Measurements from ENCODE around the gene BAIAP2L2. TPM values are rescaled to one million over a fixed set of nuclear protein-coding genes. Genes with fewer than 3 reads are reported as not detected.

BAIAP2L2 gene
- total and polyA plus RNA-seq, 2 experiments from 2014 or later = 3.9 to 5.6 TPM

- DNase-seq (ENCODE audit: low spot score) (no peak), ATAC-seq (no peak)
- H3K36me3 ChIP-seq (ENCODE audit: insufficient read depth) = no peaks in the 10 kb centered on the region
- no peaks in the 10 kb centered on the region for H3K27me3 ChIP-seq (ENCODE audit: insufficient read depth)
- Mint-ChIP-seq H3K9me3 (no peaks in the 10 kb centered on the region), H3K36me3 (ENCODE audit: low read depth) (peaks cover 27% of the 10 kb centered on the region), H3K4me3 (no peak overlapping the region), H3K4me1 (peaks cover 5% of the 10 kb centered on the region; the same call in 2 of the 3 replicates), H3K27me3 (ENCODE audit: insufficient read depth, low read depth, poor library complexity) (peaks cover 13% of the 10 kb centered on the region), H3K27ac (no peak overlapping the region)
- no peaks in the 10 kb centered on the region for H3F3A ChIP-seq (replicated peaks; ENCODE audit: low read depth)
- no peak overlapping the region for H3K27ac ChIP-seq (ENCODE audit: low read depth)
- H2AFZ ChIP-seq = no peak overlapping the region
- TF ChIP-seq EZH2phosphoT487 (IDR thresholded peaks at IDR 0.05; ENCODE audit: unreplicated experiment) (no peak), JUNB (IDR thresholded peaks at IDR 0.05; ENCODE audit: unreplicated experiment) (no peak), STAT1 (IDR thresholded peaks at IDR 0.05; ENCODE audit: unreplicated experiment) (no peak), NANOG (IDR thresholded peaks at IDR 0.05; ENCODE audit: borderline replicate concordance) (no peak), ZNF114 (CRISPR knock-in tag; IDR thresholded peaks at IDR 0.05) (no peak), CTCF (conservative IDR thresholded peaks at IDR 0.05; ENCODE audit: low read depth in 2 of 2) (no peak)
- TF ChIP-seq, protein P1, sequence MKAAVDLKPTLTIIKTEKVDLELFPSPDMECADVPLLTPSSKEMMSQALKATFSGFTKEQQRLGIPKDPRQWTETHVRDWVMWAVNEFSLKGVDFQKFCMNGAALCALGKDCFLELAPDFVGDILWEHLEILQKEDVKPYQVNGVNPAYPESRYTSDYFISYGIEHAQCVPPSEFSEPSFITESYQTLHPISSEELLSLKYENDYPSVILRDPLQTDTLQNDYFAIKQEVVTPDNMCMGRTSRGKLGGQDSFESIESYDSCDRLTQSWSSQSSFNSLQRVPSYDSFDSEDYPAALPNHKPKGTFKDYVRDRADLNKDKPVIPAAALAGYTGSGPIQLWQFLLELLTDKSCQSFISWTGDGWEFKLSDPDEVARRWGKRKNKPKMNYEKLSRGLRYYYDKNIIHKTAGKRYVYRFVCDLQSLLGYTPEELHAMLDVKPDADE (IDR thresholded peaks at IDR 0.05) = no peak
- TF ChIP-seq, protein P2, sequence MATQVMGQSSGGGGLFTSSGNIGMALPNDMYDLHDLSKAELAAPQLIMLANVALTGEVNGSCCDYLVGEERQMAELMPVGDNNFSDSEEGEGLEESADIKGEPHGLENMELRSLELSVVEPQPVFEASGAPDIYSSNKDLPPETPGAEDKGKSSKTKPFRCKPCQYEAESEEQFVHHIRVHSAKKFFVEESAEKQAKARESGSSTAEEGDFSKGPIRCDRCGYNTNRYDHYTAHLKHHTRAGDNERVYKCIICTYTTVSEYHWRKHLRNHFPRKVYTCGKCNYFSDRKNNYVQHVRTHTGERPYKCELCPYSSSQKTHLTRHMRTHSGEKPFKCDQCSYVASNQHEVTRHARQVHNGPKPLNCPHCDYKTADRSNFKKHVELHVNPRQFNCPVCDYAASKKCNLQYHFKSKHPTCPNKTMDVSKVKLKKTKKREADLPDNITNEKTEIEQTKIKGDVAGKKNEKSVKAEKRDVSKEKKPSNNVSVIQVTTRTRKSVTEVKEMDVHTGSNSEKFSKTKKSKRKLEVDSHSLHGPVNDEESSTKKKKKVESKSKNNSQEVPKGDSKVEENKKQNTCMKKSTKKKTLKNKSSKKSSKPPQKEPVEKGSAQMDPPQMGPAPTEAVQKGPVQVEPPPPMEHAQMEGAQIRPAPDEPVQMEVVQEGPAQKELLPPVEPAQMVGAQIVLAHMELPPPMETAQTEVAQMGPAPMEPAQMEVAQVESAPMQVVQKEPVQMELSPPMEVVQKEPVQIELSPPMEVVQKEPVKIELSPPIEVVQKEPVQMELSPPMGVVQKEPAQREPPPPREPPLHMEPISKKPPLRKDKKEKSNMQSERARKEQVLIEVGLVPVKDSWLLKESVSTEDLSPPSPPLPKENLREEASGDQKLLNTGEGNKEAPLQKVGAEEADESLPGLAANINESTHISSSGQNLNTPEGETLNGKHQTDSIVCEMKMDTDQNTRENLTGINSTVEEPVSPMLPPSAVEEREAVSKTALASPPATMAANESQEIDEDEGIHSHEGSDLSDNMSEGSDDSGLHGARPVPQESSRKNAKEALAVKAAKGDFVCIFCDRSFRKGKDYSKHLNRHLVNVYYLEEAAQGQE (IDR thresholded peaks at IDR 0.05; ENCODE audit: unreplicated experiment) = no peak
- TF ChIP-seq, protein P3, sequence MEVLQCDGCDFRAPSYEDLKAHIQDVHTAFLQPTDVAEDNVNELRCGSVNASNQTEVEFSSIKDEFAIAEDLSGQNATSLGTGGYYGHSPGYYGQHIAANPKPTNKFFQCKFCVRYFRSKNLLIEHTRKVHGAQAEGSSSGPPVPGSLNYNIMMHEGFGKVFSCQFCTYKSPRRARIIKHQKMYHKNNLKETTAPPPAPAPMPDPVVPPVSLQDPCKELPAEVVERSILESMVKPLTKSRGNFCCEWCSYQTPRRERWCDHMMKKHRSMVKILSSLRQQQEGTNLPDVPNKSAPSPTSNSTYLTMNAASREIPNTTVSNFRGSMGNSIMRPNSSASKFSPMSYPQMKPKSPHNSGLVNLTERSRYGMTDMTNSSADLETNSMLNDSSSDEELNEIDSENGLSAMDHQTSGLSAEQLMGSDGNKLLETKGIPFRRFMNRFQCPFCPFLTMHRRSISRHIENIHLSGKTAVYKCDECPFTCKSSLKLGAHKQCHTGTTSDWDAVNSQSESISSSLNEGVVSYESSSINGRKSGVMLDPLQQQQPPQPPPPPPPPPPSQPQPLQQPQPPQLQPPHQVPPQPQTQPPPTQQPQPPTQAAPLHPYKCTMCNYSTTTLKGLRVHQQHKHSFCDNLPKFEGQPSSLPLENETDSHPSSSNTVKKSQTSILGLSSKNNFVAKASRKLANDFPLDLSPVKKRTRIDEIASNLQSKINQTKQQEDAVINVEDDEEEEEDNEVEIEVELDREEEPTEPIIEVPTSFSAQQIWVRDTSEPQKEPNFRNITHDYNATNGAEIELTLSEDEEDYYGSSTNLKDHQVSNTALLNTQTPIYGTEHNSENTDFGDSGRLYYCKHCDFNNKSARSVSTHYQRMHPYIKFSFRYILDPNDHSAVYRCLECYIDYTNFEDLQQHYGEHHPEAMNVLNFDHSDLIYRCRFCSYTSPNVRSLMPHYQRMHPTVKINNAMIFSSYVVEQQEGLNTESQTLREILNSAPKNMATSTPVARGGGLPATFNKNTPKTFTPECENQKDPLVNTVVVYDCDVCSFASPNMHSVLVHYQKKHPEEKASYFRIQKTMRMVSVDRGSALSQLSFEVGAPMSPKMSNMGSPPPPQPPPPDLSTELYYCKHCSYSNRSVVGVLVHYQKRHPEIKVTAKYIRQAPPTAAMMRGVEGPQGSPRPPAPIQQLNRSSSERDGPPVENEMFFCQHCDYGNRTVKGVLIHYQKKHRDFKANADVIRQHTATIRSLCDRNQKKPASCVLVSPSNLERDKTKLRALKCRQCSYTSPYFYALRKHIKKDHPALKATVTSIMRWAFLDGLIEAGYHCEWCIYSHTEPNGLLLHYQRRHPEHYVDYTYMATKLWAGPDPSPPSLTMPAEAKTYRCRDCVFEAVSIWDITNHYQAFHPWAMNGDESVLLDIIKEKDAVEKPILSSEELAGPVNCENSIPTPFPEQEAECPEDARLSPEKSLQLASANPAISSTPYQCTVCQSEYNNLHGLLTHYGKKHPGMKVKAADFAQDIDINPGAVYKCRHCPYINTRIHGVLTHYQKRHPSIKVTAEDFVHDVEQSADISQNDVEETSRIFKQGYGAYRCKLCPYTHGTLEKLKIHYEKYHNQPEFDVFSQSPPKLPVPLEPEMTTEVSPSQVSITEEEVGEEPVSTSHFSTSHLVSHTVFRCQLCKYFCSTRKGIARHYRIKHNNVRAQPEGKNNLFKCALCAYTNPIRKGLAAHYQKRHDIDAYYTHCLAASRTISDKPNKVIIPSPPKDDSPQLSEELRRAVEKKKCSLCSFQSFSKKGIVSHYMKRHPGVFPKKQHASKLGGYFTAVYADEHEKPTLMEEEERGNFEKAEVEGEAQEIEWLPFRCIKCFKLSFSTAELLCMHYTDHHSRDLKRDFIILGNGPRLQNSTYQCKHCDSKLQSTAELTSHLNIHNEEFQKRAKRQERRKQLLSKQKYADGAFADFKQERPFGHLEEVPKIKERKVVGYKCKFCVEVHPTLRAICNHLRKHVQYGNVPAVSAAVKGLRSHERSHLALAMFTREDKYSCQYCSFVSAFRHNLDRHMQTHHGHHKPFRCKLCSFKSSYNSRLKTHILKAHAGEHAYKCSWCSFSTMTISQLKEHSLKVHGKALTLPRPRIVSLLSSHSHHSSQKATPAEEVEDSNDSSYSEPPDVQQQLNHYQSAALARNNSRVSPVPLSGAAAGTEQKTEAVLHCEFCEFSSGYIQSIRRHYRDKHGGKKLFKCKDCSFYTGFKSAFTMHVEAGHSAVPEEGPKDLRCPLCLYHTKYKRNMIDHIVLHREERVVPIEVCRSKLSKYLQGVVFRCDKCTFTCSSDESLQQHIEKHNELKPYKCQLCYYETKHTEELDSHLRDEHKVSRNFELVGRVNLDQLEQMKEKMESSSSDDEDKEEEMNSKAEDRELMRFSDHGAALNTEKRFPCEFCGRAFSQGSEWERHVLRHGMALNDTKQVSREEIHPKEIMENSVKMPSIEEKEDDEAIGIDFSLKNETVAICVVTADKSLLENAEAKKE (CRISPR knock-in tag; IDR thresholded peaks at IDR 0.05) = no peak
- H3K9me2 ChIP-seq (ENCODE audit: insufficient read depth) = no peaks in the 10 kb centered on the region
- no peaks in the 10 kb centered on the region for H3K79me2 ChIP-seq (replicated peaks; ENCODE audit: insufficient read depth)
- no peaks in the 10 kb centered on the region; the same call in 1 of the 2 replicates for H4K20me1 ChIP-seq (replicated peaks; ENCODE audit: insufficient read depth)
- H3K4me3 ChIP-seq = no peak overlapping the region
- H3K4me2 ChIP-seq = no peak overlapping the region
- H3K4me1 ChIP-seq (ENCODE audit: insufficient read depth) = 0 out of 2 replicates have a peak, but pooled peaks cover 3% of the 10 kb centered on the region
Measured at GRCh38 chr22:38073150-38074130, 37.0 kb downstream of the BAIAP2L2 start.
